ENCODE results near the gene INSR.
"Not testable (repeated sequence)": the region's sequence is repeated elsewhere in the genome, so short reads cannot be mapped to it uniquely, and the experiment has no call there.

INSR gene

GRCh38 chr19:7229735-7230134, 64.5 kb downstream of the INSR start:
- TF ChIP-seq BHLHE40 (IDR thresholded peaks at IDR 0.05; ENCODE audit: borderline replicate concordance) (no peak), FOXK2 (IDR thresholded peaks at IDR 0.05) (no peak), ELF4 (IDR thresholded peaks at IDR 0.05) (no peak), SUZ12 (IDR thresholded peaks at IDR 0.05) (no peak), SP1 (IDR thresholded peaks at IDR 0.05) (no peak), CTBP1 (IDR thresholded peaks at IDR 0.05; ENCODE audit: borderline replicate concordance) (no peak), PKNOX1 (IDR thresholded peaks at IDR 0.05) (no peak), ZNF384 (IDR thresholded peaks at IDR 0.05) (no peak), L3MBTL2 (conservative IDR thresholded peaks at IDR 0.05) (no peak), LEF1 (IDR thresholded peaks at IDR 0.05; ENCODE audit: borderline replicate concordance) (no peak), NFRKB (IDR thresholded peaks at IDR 0.05) (no peak), FOXM1 (IDR thresholded peaks at IDR 0.05; ENCODE audit: borderline replicate concordance) (no peak), FOXA1 (IDR thresholded peaks at IDR 0.05) (no peak), HDGF (IDR thresholded peaks at IDR 0.05; ENCODE audit: borderline replicate concordance) (no peak)
- ChIA-PET CTCF (no interaction called here), POLR2A (no interaction called here)
- no peak for DNase-seq (ENCODE audit: extremely low spot score)

- POLR2A ChIA-PET, result no interaction called here
- CTCF ChIA-PET, result no interaction called here
- no peak for DNase-seq (ENCODE audit: extremely low spot score)
- TF ChIP-seq L3MBTL2 (conservative IDR thresholded peaks at IDR 0.05) (no peak), SUZ12 (IDR thresholded peaks at IDR 0.05) (no peak), FOXA1 (IDR thresholded peaks at IDR 0.05) (no peak), LEF1 (IDR thresholded peaks at IDR 0.05; ENCODE audit: borderline replicate concordance) (no peak), PKNOX1 (IDR thresholded peaks at IDR 0.05) (no peak), CTBP1 (IDR thresholded peaks at IDR 0.05; ENCODE audit: borderline replicate concordance) (no peak), SP1 (IDR thresholded peaks at IDR 0.05) (no peak), FOXK2 (IDR thresholded peaks at IDR 0.05) (no peak), HDGF (IDR thresholded peaks at IDR 0.05; ENCODE audit: borderline replicate concordance) (no peak), TARDBP (IDR thresholded peaks at IDR 0.05) (no peak), BHLHE40 (IDR thresholded peaks at IDR 0.05; ENCODE audit: borderline replicate concordance) (no peak)
These were observed 65.2 kb downstream of the INSR start for GRCh38 chr19:7228935-7229541.

- DNase-seq (ENCODE audit: extremely low spot score), result no peak
- TF ChIP-seq ZNF384 (IDR thresholded peaks at IDR 0.05) (no peak), ELF4 (IDR thresholded peaks at IDR 0.05) (no peak), L3MBTL2 (conservative IDR thresholded peaks at IDR 0.05) (no peak), FOXK2 (IDR thresholded peaks at IDR 0.05) (no peak), SP1 (IDR thresholded peaks at IDR 0.05) (no peak), LEF1 (IDR thresholded peaks at IDR 0.05; ENCODE audit: borderline replicate concordance) (no peak), HDGF (IDR thresholded peaks at IDR 0.05; ENCODE audit: borderline replicate concordance) (no peak), NFRKB (IDR thresholded peaks at IDR 0.05) (no peak), SUZ12 (IDR thresholded peaks at IDR 0.05) (no peak), BHLHE40 (IDR thresholded peaks at IDR 0.05; ENCODE audit: borderline replicate concordance) (no peak), CTBP1 (IDR thresholded peaks at IDR 0.05; ENCODE audit: borderline replicate concordance) (no peak), PKNOX1 (IDR thresholded peaks at IDR 0.05) (no peak)
- ChIA-PET POLR2A (no interaction called here), CTCF (no interaction called here)
These were observed 66.5 kb downstream of the INSR start for GRCh38 chr19:7227735-7228134.

GRCh38 chr19:7227149-7227548, 67.1 kb downstream of the INSR start:
- DNase-seq (ENCODE audit: extremely low spot score); CTCF ChIA-PET; POLR2A ChIA-PET: not testable (repeated sequence)

GRCh38 chr19:7226739-7227138, 67.5 kb downstream of the INSR start:
- no peak for TF ChIP-seq SUZ12 (IDR thresholded peaks at IDR 0.05)
- no peak for TF ChIP-seq ARNT (IDR thresholded peaks at IDR 0.05)
- no peak for TF ChIP-seq ELF4 (IDR thresholded peaks at IDR 0.05)
- no peak for TF ChIP-seq CTBP1 (IDR thresholded peaks at IDR 0.05; ENCODE audit: borderline replicate concordance)
- TF ChIP-seq FOXK2 (IDR thresholded peaks at IDR 0.05), result no peak
- no peak for TF ChIP-seq SP1 (IDR thresholded peaks at IDR 0.05)
- TF ChIP-seq NFRKB (IDR thresholded peaks at IDR 0.05), result no peak
- TF ChIP-seq BHLHE40 (IDR thresholded peaks at IDR 0.05; ENCODE audit: borderline replicate concordance), result no peak
- CTCF ChIA-PET, result no interaction called here
- no peak for DNase-seq (ENCODE audit: extremely low spot score)
- POLR2A ChIA-PET, result no interaction called here

GRCh38 chr19:7225741-7226140, 68.5 kb downstream of the INSR start:
- no peak for DNase-seq (ENCODE audit: extremely low spot score)
- CTCF ChIA-PET, result no interaction called here
- POLR2A ChIA-PET, result no interaction called here
- TF ChIP-seq FOXA1 (IDR thresholded peaks at IDR 0.05), result no peak
- no peak for TF ChIP-seq HDGF (IDR thresholded peaks at IDR 0.05; ENCODE audit: borderline replicate concordance)
- no peak for TF ChIP-seq SUZ12 (IDR thresholded peaks at IDR 0.05)
- TF ChIP-seq L3MBTL2 (conservative IDR thresholded peaks at IDR 0.05), result no peak
- no peak for TF ChIP-seq ZNF384 (IDR thresholded peaks at IDR 0.05)
- no peak for TF ChIP-seq FOXK2 (IDR thresholded peaks at IDR 0.05)
- TF ChIP-seq SP1 (IDR thresholded peaks at IDR 0.05), result no peak
- no peak for TF ChIP-seq FOXM1 (IDR thresholded peaks at IDR 0.05; ENCODE audit: borderline replicate concordance)
- TF ChIP-seq ARNT (IDR thresholded peaks at IDR 0.05), result no peak

GRCh38 chr19:7224995-7225394, 69.2 kb downstream of the INSR start:
- CTCF ChIA-PET, result no interaction called here
- no peak for DNase-seq (ENCODE audit: extremely low spot score)
- TF ChIP-seq BHLHE40 (IDR thresholded peaks at IDR 0.05; ENCODE audit: borderline replicate concordance), result no peak
- POLR2A ChIA-PET, result no interaction called here
